ENCODE measurements around the gene MACROD2. TPM values are rescaled to one million over a fixed set of nuclear protein-coding genes. Genes with fewer than 3 reads are reported as not detected.

MACROD2 gene
- total and polyA plus RNA-seq, 2 experiments from 2014 or later = 2.8 to 4.3 TPM

GRCh38 chr20:15204234-15204633 lies 1208.9 kb downstream of the MACROD2 start (continued):
- no peak for TF ChIP-seq ZNF462 (CRISPR knock-in tag; IDR thresholded peaks at IDR 0.05)

- no peak overlapping the region for H3K4me3 Mint-ChIP-seq
- H3K4me3 ChIP-seq = no peak overlapping the region
- H3K9me3 Mint-ChIP-seq = peaks cover 14% of the 10 kb centered on the region; the same call in 2 of the 3 replicates
- H3K27ac ChIP-seq (ENCODE audit: low read depth) = no peak overlapping the region
- no peak for DNase-seq (ENCODE audit: low spot score)
- no peaks in the 10 kb centered on the region for H3K4me1 Mint-ChIP-seq
- no peaks in the 10 kb centered on the region for H3K4me1 ChIP-seq (ENCODE audit: insufficient read depth)
- no peaks in the 10 kb centered on the region for H3F3A ChIP-seq (replicated peaks; ENCODE audit: low read depth)
- no peak for ATAC-seq
- no peaks in the 10 kb centered on the region for H3K27me3 ChIP-seq (ENCODE audit: insufficient read depth)
- no peaks in the 10 kb centered on the region for H3K36me3 ChIP-seq (ENCODE audit: insufficient read depth)
- H3K36me3 Mint-ChIP-seq (ENCODE audit: low read depth) = peaks cover 3% of the 10 kb centered on the region; the same call in 2 of the 3 replicates
- peaks cover 2% of the 10 kb centered on the region for H3K9me2 ChIP-seq (ENCODE audit: insufficient read depth)
- H3K4me2 ChIP-seq = no peak overlapping the region
- H3K27me3 Mint-ChIP-seq (ENCODE audit: insufficient read depth, low read depth, poor library complexity) = no peaks in the 10 kb centered on the region
- no peaks in the 10 kb centered on the region for H4K20me1 ChIP-seq (replicated peaks; ENCODE audit: insufficient read depth)
- no peak overlapping the region for H2AFZ ChIP-seq
- no peak overlapping the region for H3K27ac Mint-ChIP-seq
- H3K79me2 ChIP-seq (replicated peaks; ENCODE audit: insufficient read depth) = no peaks in the 10 kb centered on the region
- TF ChIP-seq ETS1 (IDR thresholded peaks at IDR 0.05) (no peak), CREB1 (CRISPR knock-in tag; IDR thresholded peaks at IDR 0.05; ENCODE audit: low read depth) (no peak), POLR2AphosphoS5 (IDR thresholded peaks at IDR 0.05; ENCODE audit: low read depth) (no peak), EZH2 (IDR thresholded peaks at IDR 0.05; ENCODE audit: low read depth, unreplicated experiment) (no peak), ZNF114 (CRISPR knock-in tag; IDR thresholded peaks at IDR 0.05) (no peak), ZNF462 (CRISPR knock-in tag; IDR thresholded peaks at IDR 0.05) (no peak), CTCF (conservative IDR thresholded peaks at IDR 0.05; ENCODE audit: low read depth in 2 of 2) (no peak)
Measured at GRCh38 chr20:15205028-15205427, 1209.7 kb downstream of the MACROD2 start.

Measured in GM23338 (cell line).